Activated T-helper 1 cell treated with anti-CD3 and anti-CD28 coated beads, Interleukin-2, amount 50 U/mL, for 16 hours (primary cell): Measurements from ENCODE around the gene CALCA.

Experiments
- DNase-seq, 2 donors: peaks; one replicate each; pipeline ENCODE4 v3.0.0-alpha.2; 2020; ENCODE audit warnings: low read depth in 1 of 2, low spot score in 1 of 2

Gene CALCA

DNA sequence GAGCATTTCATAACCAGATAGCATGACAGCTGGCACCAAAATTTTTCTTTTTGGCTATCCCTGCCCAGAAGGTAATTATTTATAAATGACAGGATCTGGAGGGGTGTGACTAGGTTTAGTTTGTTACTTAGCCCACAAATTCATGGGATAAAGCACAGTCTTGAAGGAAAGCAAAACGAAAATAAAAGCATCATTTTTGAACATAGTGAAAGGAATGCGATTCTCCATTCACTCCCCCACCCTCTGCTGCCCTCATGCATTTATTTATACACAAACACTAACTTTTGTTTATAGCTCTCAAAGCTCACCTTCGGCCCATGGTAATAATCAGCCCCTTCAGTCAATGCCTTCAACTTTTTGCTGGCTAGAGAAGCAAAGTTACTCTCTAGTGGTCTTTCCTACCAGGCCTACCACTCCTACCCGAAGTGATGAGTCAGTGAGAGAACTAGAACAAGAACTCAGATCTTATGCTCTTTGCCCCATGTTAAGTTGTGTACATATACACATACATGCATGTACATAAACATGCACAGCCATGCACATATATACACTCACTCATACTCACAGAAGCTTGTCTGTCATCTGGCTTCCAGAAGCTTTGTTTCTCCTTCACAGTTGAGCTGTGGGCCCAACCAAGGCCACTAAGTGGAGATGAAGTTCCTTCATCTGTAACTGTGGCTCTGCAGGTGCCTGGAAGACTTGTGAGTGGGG, 22.6 kb downstream of the CALCA start:
- no peak for DNase-seq

DNA sequence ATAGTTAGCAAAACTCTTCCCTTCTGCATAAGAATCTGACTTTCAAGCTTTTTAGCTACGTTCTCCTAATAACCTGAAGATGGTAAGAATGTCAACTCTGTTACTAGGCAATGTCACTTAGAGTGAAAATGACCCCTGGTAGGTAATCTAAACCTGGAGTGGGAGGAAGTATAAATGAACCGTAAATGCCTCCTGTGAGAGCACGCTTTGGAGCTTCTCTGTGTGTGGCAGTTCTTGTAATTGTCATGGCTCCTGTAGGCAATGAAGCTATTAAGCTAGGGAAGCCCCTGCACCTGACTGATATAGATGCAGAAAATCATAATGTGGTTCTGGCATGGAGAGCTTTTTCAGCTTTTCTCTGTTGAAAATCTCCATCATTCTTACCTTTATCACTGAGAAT, 29.4 kb downstream of the CALCA start:
- DNase-seq = no peak

DNA sequence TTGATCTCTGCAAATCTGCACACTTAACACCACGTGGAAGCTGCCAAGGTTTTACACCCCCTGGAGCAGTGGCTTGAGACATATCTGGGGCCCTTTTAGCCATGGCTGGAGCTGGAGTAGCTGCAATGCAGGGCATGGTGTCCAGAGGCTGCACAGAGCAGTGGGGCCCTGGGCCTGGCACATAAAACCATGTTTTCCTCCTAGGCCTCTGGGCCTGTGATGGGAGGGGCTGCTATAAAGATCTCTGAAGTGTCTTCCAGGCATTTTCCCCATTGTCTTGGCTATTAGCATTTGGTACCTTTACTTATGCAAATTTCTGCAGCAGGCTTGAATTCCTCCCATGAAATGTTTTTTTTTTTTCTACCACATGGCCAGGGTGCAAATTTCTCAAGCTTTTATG, 33.2 kb downstream of the CALCA start:
- no peak for DNase-seq

DNA sequence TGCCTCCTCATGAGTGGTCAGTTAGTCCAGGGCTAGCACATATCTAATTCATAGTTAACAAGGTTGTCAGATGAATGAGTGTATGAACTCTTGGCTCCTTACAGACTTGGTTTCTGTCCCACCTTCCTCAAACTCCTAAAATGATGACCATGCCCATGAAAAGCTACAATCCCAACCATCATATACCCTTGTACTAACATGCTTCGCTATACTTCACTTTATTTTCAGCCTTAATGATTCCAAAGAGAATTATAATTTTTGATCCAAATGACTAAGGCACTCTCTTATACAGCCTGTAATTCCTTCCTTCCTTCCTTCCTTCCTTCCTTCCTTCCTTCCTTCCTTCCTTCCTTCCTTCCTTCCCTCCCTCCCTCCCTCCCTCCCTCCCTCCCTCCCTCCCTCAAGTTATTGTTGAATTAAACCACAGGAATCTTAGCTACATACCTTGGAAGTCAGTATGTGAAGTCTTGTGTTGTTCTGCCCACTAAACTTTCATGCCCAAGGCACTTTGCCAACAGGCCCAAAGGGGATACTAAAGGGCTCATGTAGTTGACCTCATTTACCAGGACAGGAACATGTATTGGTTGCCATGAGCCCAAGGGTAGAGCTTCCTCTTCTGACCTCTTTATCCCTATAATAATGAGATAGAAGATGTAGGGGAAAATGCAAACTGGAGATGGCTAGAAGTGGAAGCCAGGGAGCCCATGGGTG, 37.4 kb downstream of the CALCA start:
- no peak for DNase-seq

DNA sequence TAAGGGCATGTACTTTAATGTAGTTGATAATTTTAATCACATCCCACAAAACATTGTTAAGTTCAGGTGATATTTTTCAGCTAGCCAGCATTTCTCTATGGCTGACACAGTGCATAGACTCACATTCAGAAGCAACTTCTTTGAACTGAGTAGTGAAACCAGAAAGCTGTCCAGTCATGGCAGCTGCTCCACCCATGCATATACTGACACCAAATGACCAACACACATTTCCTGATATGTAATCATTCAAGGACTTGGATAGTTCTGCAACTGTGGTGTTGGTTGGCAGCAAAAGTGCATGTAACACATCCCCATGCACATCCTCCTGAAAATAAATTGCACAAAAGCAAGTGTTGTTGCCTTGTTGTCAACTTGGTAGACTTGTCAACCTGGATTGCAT, 39.7 kb downstream of the CALCA start:
- no peak for DNase-seq

DNA sequence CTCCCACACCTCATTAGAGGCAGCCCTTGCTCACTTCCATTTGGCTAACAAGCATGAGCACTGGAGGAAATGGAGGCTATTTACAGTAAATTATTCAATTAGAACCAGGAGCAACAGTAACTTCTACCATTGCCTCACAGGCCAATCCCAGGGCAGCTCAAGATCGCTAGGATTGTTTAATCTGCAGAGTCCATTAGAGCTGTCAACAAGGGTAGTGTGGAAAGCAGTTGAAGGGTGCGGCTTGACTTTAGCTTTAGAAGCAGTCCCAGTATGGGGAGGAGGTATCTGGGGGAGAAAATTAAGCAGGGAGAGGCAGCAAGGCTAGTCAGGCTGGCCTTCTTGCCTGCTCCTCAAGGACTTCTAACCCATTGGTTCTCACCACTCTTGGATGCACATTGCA, 41.8 kb downstream of the CALCA start:
- no peak for DNase-seq

DNA sequence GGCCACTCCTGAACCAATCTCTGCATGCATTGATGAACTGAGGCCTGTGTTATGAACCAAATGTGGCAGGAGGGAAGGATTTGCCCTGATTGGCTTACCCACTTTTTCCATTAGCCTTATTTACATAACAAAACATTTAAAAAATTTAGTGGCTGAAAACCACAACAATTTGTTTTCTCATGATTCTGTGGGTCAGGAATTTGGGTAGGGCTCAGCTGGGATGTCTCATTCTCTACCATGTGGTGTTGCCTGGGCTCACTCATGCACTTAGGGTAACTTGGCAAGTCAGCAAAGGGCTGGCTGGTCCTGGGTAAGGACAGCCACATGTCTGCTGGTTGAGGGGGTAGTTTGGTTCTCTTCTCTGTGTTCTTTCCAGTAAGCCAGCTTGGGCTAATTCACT, 45.0 kb downstream of the CALCA start:
- DNase-seq = no peak

DNA sequence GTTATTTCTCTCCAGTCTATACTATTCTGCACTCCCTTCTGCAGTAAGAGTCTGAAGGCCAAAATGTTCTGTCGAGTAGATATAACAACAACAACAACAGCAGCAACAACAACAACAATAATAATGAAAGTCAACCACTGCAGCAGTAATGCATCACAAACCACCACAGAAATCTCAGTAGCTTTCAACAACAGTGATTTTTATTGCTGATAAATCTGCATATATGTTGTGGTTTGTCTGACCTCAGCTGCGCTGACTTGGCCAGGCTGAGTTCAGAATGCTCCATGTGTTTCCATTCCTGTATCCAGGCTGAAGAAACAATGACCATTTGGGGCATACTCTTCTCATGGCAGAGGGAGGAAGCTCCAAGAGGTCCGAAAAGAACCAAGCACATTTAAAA, 47.8 kb downstream of the CALCA start:
- DNase-seq = no peak
